Stimulated activated CD4-positive, alpha-beta T cell treated with anti-CD3 and anti-CD28 coated beads, Interleukin-2, amount 100 ng/mL, for 4 hours (primary cell): ENCODE measurements around the gene EPAS1.
A peak's percentile ranks its signal among the peaks of the same experiment; 100 is the strongest.

ENCODE experiments used
- DNase-seq: peaks from one replicate; pipeline ENCODE4 v3.0.0-alpha.2; 2020; ENCODE audit warnings: low read depth

The EPAS1 gene

DNA sequence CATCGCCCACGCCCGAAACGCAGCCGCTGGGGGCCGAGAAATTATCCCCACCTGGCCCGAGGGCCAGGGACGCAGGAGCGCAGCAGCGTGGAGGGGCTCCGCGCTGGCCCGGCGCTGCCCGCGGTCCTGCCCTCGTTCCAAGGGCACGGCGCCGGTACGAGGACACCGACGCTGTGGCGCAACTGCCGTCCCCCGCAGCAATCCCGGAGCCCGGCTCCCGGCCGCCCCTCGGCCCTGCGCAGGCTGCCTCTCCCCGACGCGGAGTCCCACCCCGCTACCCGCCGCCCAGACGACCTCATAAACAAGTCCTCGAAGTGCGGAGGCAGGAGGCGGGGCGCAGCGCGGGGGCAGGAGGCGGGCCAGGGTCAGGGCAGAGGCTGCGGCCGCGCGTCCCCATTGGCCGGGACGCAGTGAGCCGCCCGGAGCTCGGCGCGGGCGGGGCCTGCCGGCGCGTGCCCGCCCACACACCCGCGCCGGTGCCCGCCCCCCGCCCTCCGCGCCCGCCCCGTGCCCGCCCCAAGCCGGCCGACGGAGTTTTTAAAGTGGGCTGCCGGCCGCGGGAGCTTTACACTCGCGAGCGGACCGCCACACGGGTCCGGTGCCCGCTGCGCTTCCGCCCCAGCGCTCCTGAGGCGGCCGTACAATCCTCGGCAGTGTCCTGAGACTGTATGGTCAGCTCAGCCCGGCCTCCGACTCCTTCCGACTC is at the start of gene EPAS1:
EPAS1 (plus strand) TSS at position 568 of the 706 bp plus-strand sequence. CDS start 505 bp downstream, outside the sequence.
- DNase-seq, result peak; percentile 74

DNA sequence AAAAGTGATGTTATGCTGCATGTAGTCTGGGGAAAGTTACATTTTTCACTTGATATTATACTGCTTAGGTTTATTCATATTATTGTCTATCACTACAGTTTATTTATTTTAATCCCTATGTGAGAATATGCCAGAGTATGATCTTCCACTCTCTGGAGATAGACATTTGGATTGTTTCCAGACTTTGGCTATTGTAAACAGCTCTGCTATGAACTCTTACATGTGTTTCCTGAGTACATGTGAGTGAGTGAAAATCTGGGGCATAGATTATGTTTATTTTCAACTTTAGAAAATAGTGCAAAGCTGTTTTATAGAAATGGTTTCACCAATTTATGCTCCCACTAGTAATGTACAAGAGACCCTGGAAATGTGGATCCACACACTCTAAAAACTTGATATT is 49.0 kb upstream of the EPAS1 start:
- DNase-seq, result no peak

DNA sequence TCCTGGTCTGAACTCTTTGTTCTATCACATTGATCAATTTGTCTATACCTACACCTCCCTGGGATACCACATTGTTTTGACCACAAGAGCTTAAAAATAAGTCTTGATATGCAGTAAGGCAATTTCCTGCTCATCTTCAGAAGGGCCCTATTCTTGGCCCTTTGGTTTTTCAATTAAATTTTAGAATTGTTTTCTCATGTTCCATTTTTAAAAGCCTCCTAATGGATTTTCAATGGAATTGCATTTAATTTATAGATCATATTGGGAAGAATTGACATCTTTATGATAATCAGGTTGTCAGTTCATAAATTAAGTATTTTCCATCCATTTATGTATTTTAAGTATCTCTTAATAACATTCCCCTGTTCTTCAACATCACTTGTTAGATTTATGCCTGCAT is 47.6 kb upstream of the EPAS1 start:
- no peak for DNase-seq

DNA sequence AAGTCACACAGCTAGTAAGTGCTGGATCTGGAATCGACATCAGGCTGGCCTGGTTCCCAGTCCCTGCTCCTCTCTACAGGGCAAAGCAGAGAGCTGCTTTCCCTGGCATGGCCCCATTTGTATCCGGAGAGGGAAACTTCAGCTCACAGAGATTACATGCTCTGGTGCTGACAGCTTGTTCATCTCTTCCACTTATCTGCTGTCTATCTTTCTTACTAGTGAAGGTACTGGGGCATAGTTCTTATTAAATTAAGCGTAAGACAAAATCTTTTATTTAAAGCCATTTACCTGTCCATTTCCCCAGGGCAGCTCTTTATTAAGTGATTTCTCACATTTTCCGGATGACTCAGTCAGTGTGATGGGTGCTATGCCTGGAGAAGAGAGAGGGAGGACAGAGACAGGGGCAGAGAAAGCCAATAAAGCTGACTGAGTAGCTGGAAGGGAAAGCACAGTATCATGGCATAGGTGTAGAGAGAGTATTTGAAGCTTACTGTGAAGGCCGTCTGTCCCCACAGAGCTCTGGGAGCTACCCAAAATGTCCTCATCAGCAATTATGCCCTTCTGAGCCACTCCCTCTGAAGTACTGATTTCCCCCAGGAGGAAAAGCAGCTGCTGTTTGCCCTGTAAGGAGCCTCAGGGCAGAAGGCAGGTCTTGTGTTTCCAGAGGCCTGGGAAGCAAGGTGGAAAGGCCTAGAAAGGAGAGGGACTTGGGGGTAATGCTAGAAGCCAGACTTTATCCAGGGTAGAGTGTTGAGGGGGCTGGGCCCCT is 44.1 kb upstream of the EPAS1 start:
- no peak for DNase-seq

DNA sequence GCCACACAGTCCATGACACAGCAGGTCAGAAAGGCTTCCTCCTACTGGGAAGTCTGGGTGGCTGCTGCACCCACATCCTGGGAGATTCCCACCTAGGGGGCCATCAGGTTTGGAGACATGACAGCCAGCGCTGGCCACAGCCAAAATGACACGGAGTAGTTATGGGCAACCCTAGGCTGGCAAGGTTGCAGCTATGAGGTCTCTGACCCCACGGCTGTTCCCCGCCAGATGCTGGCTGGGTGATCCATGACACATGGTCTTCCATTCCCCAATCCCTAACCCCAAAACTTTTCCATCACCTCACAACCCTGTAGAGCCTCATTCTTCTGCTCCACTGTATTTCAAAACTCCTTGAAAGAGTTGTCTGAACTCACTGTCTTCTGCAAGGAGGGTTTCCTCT is 42.7 kb upstream of the EPAS1 start:
- no peak for DNase-seq

DNA sequence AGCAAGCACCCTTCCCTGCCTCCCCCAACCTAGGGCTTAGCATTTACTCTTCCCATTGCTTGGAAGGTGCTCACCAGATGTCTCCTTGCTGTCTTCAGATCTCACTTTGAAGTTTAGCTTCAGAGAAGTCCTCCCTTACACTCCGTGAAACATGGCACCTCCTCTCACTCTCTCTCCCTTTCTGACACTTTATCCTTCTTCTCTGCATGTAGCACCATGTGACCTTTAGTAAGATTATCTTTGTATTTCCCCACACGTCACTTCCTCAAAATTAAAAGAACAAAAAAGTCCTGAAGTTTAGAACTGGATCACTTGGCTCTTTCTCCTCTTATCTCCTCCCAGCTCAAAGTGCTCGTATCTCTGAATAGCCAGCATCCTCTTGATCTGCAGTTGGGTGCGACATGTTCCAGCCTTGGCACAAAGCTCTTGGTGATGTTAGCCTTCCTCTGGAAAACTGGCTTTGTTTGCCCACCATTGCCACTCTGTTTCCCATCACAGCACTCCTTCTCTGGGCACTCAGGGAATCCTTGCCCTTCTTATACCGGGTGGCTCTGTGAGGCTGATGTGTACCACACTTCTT is 40.6 kb upstream of the EPAS1 start:
- no peak for DNase-seq

DNA sequence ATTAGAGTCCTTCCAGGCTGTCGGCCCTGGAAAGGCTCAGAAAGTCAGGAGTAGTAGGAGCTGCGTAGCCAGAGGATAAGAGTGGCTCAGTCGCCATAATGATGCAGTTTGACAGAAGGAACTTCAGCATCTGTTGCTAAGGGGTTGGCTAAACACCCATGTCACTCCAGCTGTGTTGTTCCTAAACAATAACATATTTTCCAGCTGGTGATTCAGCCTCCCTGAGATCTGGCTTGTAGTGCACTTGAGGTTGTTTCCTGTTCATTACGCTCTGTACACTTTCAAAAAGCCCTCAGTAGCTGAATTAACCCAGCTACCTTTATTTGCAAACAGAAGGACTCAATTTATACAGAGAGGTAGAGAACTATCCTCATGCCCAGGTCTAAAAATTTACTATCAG is 39.7 kb upstream of the EPAS1 start:
- no peak for DNase-seq

DNA sequence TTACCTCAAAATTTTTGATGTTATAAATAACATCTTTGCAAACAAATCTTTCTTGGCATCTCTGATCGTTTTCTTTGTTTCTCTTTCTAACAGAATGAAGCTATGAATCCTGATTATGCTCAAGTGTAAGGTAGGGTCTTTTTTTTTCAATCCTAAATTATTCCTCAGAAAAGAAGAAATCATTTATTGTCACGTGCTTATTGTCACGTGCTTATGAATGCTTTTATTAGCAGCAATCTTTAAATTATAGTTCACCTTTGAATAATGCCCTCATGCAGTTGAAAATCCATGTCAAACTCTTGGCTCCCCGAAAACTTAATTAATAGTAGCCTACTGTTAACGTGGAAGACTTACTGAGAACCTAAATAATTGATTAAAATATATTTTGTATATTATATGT is 39.2 kb upstream of the EPAS1 start:
- DNase-seq, result no peak

DNA sequence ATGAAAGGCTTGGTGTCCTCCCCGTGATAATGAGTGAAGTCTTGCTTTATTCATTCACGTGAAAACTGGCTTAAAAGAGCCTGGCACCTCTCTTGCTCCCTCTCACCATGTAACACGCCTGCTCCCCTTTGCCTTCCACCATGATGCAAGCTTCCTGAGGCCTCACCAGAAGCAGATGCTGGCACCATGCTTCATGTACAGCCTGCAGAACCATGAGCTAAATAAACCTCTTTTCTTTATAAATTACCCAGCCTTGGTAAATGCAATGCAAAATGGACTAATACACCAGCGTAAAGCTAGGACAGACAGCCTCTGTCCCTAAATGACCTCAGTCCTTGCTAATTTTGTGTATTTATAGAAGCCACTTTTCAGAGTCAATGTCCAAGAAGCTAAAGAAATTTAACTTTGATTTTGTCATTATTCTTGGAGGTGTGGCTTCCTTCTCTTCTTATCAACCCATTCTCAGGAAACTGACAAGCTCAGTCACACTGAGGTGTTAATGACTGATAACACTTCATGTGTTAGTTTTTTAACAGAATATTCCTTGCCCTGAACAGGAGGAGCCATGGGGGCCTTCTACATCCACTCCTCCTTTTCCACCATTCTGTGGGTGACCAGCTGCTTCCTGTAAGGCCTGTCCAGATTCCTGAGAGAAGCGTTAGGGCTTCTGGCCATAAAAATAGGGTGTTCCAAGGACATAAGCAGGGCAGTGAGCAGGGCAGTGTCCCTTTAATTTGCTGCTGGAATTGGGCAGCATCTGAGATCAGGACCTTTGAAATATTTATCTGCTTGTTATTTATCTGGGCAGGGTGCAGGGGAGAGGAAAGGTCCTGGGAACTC is 38.0 kb upstream of the EPAS1 start:
- no peak for DNase-seq

DNA sequence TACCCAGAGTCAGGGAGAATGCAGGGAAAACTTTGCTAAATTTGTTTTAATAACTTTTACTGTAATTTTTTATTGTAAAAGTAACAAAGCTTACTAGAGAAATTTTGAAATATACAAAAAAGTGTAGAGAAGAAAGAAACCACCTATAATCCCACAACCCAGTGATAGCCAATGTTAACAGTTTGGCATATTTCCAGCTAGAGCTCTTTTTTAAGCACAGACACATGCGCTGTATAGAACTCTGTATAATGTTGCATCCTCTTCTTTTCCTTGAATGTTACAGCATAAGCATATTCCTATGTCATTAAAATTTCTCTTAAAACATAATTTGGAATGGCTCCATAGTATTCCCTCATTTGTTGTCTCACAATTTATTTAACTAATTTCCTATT is 37.4 kb upstream of the EPAS1 start:
- DNase-seq, result no peak

DNA sequence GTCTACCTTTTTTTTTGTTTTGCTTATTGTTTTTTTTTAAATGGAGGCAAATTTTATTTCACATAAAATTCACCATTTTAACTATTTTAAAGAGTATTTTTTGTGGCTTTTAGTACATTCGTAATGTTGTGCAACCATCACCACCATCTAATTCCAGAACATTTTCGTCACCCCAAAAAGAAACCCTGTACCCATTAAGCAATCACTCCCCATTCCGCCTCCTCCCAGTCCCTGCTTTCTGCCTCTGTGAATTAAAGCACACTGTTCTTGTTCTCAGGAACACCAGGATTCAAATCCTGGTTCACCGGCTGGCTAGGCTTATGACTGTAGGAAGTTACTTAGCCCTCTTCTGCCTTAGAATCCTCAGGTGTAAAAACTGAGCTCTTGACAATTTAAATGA is 36.9 kb upstream of the EPAS1 start:
- no peak for DNase-seq

DNA sequence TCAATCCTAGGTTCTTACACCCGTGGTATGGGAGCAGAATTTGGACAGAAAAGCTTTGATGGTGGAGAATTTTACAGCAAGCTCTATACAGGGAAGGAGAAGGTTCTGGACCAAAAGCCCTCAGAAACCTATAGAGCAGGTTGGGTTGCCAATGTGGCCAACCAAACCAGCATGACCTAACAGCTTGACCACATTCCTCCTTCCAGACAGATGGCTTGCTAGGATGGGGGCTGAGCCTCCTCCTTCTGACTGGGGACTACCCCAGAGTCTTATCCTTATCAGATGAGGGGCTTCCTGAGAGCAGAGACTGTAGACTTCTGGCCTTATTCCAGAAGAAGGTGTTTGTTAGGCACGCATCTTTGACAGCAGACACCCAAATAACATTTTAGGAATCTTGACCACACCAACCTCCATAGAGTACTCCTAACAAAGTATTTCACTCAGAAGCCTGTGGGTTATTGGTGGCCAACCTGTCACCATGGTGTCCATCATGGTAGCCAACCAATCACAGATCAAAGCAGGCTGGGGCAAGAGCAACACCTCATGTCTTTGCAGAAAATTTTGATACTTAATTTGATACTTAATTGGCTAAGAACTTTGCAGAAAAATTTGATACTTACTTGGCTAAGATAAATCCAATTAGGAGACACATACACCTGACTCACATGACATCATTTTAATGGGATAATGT is 34.8 kb upstream of the EPAS1 start:
- DNase-seq, result no peak

DNA sequence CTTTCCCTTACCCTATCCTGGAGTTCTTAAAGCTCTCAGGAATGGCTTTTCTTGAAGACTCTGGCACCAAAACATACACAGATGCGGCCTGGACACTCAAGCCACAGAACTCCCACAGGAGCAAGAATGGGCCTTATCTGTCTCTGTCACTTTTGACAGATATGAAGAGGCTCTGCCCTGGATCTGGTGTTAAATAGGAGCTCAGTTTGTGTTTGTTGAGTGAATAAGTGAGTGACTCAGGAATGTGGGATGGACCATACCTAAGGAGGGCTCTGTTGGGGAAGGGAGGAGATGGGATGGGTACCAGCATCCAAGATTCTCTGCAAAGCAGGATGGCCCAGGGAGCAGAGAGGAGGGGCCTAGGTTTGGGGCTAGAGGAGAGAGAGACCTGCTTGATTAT is 33.9 kb upstream of the EPAS1 start:
- no peak for DNase-seq

DNA sequence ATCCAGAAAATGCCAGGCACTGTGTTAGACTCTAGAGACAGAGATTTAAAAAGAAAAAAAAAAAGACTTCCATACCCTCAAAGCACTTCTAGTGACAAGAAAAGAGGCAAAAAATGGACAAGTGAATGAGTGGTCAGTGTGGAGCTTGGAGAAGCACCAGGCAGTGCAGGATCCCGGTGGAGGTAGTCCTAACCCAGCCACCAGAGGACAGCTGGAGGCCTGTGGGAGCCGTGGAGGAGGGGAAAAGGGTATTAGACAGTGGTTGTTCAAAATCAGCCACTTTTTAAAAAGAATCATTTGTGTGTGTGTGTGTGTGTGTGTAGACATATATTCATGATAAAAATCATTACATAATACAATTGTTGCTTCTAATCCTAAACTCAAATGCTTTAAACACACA is 32.8 kb upstream of the EPAS1 start:
- DNase-seq, result no peak

DNA sequence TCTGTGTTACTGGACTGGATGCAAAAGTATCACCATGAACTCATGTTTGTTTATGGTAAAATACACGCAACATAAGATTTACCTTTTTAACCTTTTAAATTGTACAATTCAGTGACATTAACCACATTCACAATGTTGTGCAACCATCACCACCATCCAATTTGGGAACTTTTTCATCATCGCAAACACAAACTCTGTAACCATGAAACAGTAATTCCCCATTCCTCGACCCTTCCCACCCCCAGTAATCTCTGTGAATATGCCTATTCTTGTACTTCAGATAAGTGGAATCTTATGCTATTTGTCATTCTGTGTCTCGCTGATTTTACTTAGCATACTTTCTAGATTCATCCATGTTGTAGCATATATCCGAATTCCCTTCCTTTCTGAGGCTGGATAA is 31.1 kb upstream of the EPAS1 start:
- DNase-seq, result no peak

DNA sequence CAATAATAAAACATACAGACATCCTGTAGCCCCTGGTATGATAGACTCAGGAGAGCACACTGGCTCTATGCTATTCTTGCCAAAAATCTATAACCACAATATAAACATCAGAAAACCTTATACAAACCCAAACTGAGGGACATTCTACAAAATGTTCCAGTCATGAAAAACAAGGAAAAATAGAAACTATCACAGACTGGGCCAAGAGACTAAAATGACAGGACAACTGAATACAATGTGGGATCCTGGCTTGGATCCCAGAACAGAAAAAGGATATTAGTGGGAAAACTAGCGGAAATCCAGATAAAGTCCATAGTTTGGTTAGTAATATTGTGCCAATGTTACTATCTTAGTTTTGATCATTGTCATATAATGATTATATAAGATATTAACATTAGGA is 29.6 kb upstream of the EPAS1 start:
- DNase-seq, result no peak

DNA sequence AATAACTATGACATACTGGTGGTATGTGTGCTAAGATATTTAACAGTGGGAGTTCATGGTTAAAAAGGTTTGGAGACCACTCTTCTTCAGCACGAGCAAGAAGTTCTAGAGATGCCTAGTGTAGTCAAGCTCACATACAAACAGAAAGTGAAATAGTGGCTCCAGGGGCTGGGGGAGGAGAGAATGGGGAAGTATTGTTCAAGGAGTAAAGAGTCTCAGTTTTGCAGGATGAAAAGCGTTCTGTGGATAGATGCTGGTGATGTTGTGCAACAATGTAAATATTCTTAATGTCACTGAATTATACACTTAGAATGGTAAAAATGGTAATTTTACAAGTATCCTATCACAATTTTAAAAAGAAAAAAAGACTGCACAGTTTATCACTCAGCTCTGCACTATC is 29.0 kb upstream of the EPAS1 start:
- DNase-seq, result no peak

DNA sequence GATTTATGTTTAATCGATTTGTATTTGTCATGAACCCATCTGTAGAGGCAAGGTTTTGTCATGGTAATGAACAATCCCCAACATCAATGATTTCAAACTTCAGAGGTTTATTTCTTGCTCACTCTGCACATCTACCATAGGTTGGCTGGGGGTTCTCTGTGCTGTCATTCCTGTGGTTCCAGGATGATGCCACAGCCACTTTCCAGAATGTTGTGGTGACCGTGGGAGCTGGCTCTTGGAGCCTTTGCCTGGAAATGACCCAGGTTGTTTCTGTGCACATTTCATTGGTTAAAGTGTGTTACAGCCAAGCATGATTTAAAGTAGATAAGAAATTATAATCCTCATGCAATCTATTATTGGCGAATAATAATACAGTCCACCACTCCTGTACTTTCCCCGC is 28.2 kb upstream of the EPAS1 start:
- no peak for DNase-seq

DNA sequence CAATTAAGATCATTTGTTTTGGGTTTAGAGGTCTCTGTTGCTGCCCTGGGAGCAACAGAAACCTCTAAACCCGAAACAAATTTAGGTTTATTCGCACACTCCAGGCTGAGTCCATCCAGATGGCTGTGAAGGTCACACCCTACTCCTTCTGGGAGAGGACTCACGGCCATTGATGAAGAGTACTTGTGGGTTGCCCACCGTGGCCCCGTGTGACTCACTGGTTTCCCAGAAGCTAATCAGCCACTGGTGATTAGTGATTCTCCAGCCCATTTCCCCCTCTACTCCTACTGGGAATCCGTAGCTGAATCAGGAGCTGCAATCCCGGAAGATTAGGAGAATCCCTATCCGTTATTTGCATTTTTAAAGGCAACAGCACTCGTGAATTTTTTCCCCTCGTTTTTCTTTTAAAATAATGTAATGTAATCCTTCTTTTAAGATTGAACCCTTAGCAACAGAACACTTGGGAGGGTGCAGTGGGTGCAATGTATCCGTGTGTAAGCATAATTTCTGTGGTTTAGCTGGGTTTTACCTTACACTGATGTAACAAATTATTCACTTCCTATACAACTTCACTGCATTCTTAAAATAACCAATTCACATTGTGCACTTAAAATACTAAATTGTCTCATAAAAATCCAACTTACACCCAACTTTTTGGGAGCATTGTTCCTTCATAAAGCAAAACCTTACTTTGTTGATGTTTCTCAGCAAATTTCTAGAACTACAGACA is 27.5 kb upstream of the EPAS1 start:
- DNase-seq, result no peak

DNA sequence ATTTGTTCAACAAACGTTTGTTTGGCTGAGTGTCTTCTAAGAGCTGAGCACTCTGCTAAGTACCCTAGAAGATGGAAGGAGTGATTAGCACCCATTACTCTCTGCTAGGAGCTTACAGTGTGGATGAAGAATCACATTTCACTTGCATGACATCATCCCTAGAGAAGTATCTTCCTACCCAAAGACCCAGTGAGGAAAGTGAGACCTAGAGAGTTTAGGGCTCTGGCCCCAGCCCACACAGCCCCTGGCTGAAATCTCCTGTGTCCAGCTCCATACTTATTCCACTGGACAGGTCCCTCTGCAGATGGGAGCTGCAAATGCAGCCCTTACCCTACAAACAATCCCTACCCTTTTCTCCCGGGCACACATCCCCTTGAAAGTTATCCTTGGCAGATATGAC is 26.8 kb upstream of the EPAS1 start:
- DNase-seq, result no peak

DNA sequence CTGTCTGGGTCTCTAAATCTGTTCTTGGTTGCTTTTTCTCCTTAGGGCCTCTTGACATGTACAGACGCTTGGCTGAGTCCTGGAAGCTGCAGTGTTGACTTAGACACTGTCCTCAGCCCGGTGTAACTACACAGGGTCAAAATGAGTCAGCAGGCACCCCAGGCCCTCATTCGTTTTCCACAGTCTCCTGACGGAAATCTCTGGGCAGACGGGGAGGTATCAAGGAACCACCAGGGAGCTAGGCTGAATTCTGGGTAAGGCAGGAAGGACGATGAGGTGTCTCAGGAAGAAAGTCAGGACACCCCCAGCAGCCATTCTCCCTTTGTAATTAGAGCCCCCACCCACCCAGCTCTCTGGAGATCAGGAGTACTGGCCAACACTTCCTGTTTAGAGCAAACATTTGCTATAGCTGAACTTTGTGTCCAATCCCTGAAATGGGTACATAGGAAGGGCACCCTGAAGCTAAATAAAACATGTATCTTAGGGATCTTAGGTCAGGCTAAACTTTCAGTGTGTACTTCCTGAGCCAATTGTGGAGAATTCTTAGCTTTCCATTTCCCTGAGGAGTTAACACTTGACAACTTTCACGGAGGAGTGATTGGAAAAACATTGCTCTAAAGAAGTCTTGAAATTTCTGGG is 23.9 kb upstream of the EPAS1 start:
- no peak for DNase-seq
